Peyer's patch (tissue), 4 donors: ENCODE data around the gene DDX41. TPM values are rescaled to one million over a fixed set of nuclear protein-coding genes. Genes with fewer than 3 reads are reported as not detected.

Source experiments
- DNase-seq, 3 donors: peaks; one replicate each; pipeline ENCODE4 v3.0.0-alpha.2; 2017 to 2019
- H3K27ac ChIP-seq, 4 donors: fragments of 200-600 bp; sonication (generic); one replicate each; pipeline ENCODE4 v1.5.1; 2016 to 2019
- H3K27me3 ChIP-seq, 2 donors: fragments of 200-600 bp; sonication (generic); one replicate each; pipeline ENCODE4 v1.5.1; 2019
- H3K36me3 ChIP-seq, 3 donors: fragments of 200-600 bp; sonication (generic); one replicate each; pipeline ENCODE4 v1.5.1; 2016 to 2019
- H3K4me1 ChIP-seq, 4 donors: fragments of 200-600 bp; sonication (generic); one replicate each; pipeline ENCODE4 v1.5.1; 2016 to 2019
- H3K4me3 ChIP-seq, 4 donors: fragments of 200-600 bp; sonication (generic); 1 replicate in 3 of 4; 2 replicates in 1 of 4; pipeline ENCODE4 v1.5.1; 2016 to 2019; ENCODE audit warnings: mild to moderate bottlenecking in 1 of 4
- H3K9me3 ChIP-seq, 4 donors: fragments of 200-600 bp; sonication (generic); one replicate each; pipeline ENCODE4 v1.5.1; 2016 to 2019; ENCODE audit warnings: mild to moderate bottlenecking in 1 of 4
- CTCF ChIP-seq, 6 experiments: fragments of 450-650 bp in 4 of 6; fragments of 200-600 bp in 2 of 6; sonication (generic) in 1 of 6; IDR thresholded peaks; one replicate each; pipeline ENCODE4 v1.5.1; 2017 to 2019; ENCODE audit warnings: antibody characterized with exemption in 6 of 6, mild to moderate bottlenecking in 3 of 6, moderate library complexity in 1 of 6
- POLR2A ChIP-seq, 2 donors: fragments of 450-650 bp; IDR thresholded peaks; one replicate each; pipeline ENCODE4 v1.5.1; 2017; ENCODE audit warnings: antibody characterized with exemption in 2 of 2, mild to moderate bottlenecking in 2 of 2, moderate library complexity in 2 of 2
- total RNA-seq, 4 donors: library from RNA; depleted of rRNA; stranded (reverse); fragments of >200 nt; gene quantifications; one replicate each; pipeline ENCODE4 v1.1.0, GENCODE V29; 2016

The DDX41 gene
- total RNA-seq, 4 donors from 2014 or later: 103 to 168 (median 118) TPM

DNA sequence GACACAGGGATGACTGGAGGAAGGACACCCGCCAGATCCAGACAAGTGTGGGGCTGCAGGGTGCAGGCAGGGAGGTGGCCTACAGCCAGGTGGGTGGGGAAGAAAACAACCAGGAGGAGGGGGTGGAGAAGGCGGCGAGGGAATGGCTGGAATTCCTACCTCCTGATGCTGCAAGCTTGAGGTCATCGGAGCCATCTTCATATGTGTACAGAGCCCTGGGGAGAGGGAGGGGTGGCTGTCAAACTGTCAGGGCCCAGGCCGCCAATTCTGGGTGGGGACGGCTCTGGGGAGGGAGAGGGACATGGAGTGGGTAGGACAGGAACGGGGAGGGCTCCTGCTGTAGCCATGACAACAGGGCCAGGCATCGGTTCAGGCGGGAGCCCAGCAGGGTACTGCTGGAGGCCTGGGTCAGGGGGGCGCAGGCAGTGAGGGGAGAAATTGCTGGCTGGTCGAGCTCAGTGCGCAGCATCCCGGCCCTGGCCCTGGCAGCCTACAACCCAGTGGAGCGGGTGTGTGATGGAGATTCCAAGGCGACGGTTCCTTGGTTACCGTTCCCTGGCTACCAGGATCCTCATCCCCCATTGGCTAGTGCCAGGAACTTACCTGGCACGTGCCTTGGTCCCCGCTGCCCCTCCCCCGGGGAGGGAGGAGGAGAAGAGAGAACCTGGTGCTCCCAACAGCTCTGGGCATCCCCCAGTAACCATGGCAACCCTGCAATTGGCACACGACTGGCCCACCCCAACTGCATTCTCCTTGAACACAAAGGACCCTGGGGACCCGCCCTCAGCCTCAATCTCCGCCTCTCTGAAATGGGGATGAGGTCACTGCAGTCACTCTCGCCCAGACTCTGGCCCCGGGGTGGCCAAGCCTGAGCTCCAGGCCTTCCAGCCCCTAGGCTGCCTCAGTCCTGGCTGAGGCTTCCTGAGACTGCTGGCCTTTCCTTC lies 47.8 kb downstream of the DDX41 start:
- Histone ChIP-seq H3K4me1 (peaks cover 0 to 20% (median 10%) of the 10 kb centered on the region in 4 donors), H3K36me3 (peaks cover 0 to 19% (median 0%) of the 10 kb centered on the region in 3 donors), H3K9me3 (no peaks in the 10 kb centered on the region), H3K27me3 (no peaks in the 10 kb centered on the region), H3K4me3 (no peak overlapping the region), H3K27ac (no peak overlapping the region)
- no peak for TF ChIP-seq POLR2A (IDR thresholded peaks at IDR 0.05)
- TF ChIP-seq CTCF (IDR thresholded peaks at IDR 0.05): no peak
- DNase-seq: no peak

- peaks cover 0 to 17% (median 8%) of the 10 kb centered on the region in 4 donors for H3K4me1 ChIP-seq
- no peaks in the 10 kb centered on the region for H3K9me3 ChIP-seq
- no peak for DNase-seq
- H3K27me3 ChIP-seq: no peaks in the 10 kb centered on the region
- no peak for TF ChIP-seq POLR2A (IDR thresholded peaks at IDR 0.05)
- TF ChIP-seq CTCF (IDR thresholded peaks at IDR 0.05): no peak
- peaks cover 0 to 19% (median 0%) of the 10 kb centered on the region in 3 donors for H3K36me3 ChIP-seq
- no peak overlapping the region for H3K27ac ChIP-seq
- no peak overlapping the region for H3K4me3 ChIP-seq
Observed at GRCh38 chr5:177468329-177468684, 48.5 kb downstream of the DDX41 start.

- Histone ChIP-seq H3K9me3 (no peaks in the 10 kb centered on the region), H3K4me1 (peaks cover 0 to 13% (median 5%) of the 10 kb centered on the region in 4 donors), H3K27me3 (no peaks in the 10 kb centered on the region), H3K27ac (no peak overlapping the region), H3K36me3 (peaks cover 0 to 19% (median 0%) of the 10 kb centered on the region in 3 donors), H3K4me3 (no peak overlapping the region)
- no peak for DNase-seq
- TF ChIP-seq CTCF (IDR thresholded peaks at IDR 0.05) (no peak), POLR2A (IDR thresholded peaks at IDR 0.05) (no peak)
Observed at GRCh38 chr5:177467436-177467835, 49.3 kb downstream of the DDX41 start.

- Histone ChIP-seq H3K4me3 (no peak overlapping the region), H3K36me3 (peaks cover 0 to 19% (median 0%) of the 10 kb centered on the region in 3 donors), H3K27ac (no peak overlapping the region), H3K27me3 (no peaks in the 10 kb centered on the region), H3K4me1 (peaks cover 0 to 7% (median 0%) of the 10 kb centered on the region in 4 donors), H3K9me3 (no peaks in the 10 kb centered on the region)
- no peak for DNase-seq
- TF ChIP-seq POLR2A (IDR thresholded peaks at IDR 0.05): no peak
- no peak for TF ChIP-seq CTCF (IDR thresholded peaks at IDR 0.05)
Observed at GRCh38 chr5:177466861-177467260, 49.9 kb downstream of the DDX41 start.

GRCh38 chr5:177465044-177465443 lies 51.7 kb downstream of the DDX41 start:
- peaks cover 0 to 19% (median 0%) of the 10 kb centered on the region in 3 donors for H3K36me3 ChIP-seq

More at GRCh38 chr5:177465044-177465443, 51.7 kb downstream of the DDX41 start:
- H3K4me1 ChIP-seq: no peaks in the 10 kb centered on the region
- no peak for DNase-seq
- H3K27me3 ChIP-seq: no peaks in the 10 kb centered on the region
- no peak overlapping the region for H3K27ac ChIP-seq
- no peak for TF ChIP-seq POLR2A (IDR thresholded peaks at IDR 0.05)
- no peak for TF ChIP-seq CTCF (IDR thresholded peaks at IDR 0.05)
- H3K9me3 ChIP-seq: no peaks in the 10 kb centered on the region
- H3K4me3 ChIP-seq: no peak overlapping the region
